Measurements from ENCODE around the gene REXO2.

GRCh38 chr11:114478768-114479167 lies 39.5 kb downstream of the REXO2 start:
- TF ChIP-seq CTCF (IDR thresholded peaks at IDR 0.05 in 8 of 11, conservative IDR thresholded peaks at IDR 0.05 in 3 of 11) = no peak
- TF ChIP-seq POLR2AphosphoS5 (IDR thresholded peaks at IDR 0.05) = no peak
- no peak for TF ChIP-seq POLR2A (IDR thresholded peaks at IDR 0.05)

All from spleen (tissue), 7 donors.